Breast epithelium (tissue), 4 donors: ENCODE results near the gene JPH4. TPM values are rescaled to one million over a fixed set of nuclear protein-coding genes. Genes with fewer than 3 reads are reported as not detected.

ENCODE experiments used
- DNase-seq, 2 donors: peaks; one replicate each; pipeline ENCODE4 v3.0.0-alpha.2; 2019; ENCODE audit warnings: low spot score in 2 of 2
- H3K27ac ChIP-seq, 2 donors: fragments of 200-600 bp; sonication (generic) in 1 of 2; one replicate each; pipeline ENCODE4 v1.5.1; 2016 to 2019; ENCODE audit warnings: mild to moderate bottlenecking in 1 of 2
- H3K27me3 ChIP-seq, 2 donors: fragments of 200-600 bp; sonication (generic) in 1 of 2; one replicate each; pipeline versions ENCODE4 v1.5.1 to v1.6.0; 2017 to 2019; ENCODE audit warnings: control low read depth in 1 of 2, mild to moderate bottlenecking in 1 of 2
- H3K36me3 ChIP-seq: fragments of 200-600 bp; one replicate; pipeline ENCODE4 v1.5.1; 2019
- H3K4me1 ChIP-seq, 2 donors: fragments of 200-600 bp; sonication (generic); one replicate each; pipeline ENCODE4 v1.5.1; 2016 to 2019; ENCODE audit warnings: control low read depth in 1 of 2
- H3K4me3 ChIP-seq, 3 donors: fragments of 200-600 bp; sonication (generic); 1 replicate in 2 of 3; 2 replicates in 1 of 3; pipeline ENCODE4 v1.5.1; 2016 to 2019; ENCODE audit warnings: mild to moderate bottlenecking in 3 of 3, moderate library complexity in 2 of 3
- H3K9me3 ChIP-seq, 2 donors: fragments of 200-600 bp; sonication (generic) in 1 of 2; one replicate each; pipeline ENCODE4 v1.5.1; 2016 to 2019; ENCODE audit warnings: control low read depth in 1 of 2
- CTCF ChIP-seq, 3 donors: fragments of 450-650 bp; IDR thresholded peaks; one replicate each; pipeline ENCODE4 v1.5.1; 2016 to 2017; ENCODE audit warnings: antibody characterized with exemption in 3 of 3, mild to moderate bottlenecking in 3 of 3, moderate library complexity in 3 of 3
- POLR2A ChIP-seq: fragments of 450-650 bp; IDR thresholded peaks from one replicate; pipeline ENCODE4 v1.6.1; 2016; ENCODE audit warnings: antibody characterized with exemption, mild to moderate bottlenecking, moderate library complexity
- POLR2AphosphoS5 ChIP-seq, 3 donors: sonication (generic); formaldehyde crosslinking; IDR thresholded peaks; one replicate each; pipeline ENCODE4 v1.6.1; 2017; ENCODE audit warnings: antibody characterized with exemption in 3 of 3
- intact Hi-C: fragments of 100-400 bp; cut with DNase I; formaldehyde crosslinking; loops from one replicate; pipeline ENCODE4 v1.15.1; 2023; ENCODE audit warnings: low total_unique reads
- total RNA-seq, 3 donors: library from RNA; depleted of rRNA; stranded (reverse); fragments of >200 nt; gene quantifications; one replicate each; pipeline ENCODE4 v1.1.0, GENCODE V29; 2016

The JPH4 gene
- total RNA-seq, 3 donors from 2014 or later: 0.66 to 0.96 (median 0.73) TPM

GRCh38 chr14:23523229-23524016 lies 55.2 kb downstream of the JPH4 start:
- H3K36me3 ChIP-seq: no peaks in the 10 kb centered on the region
- intact Hi-C loops: no loop called here
- TF ChIP-seq POLR2AphosphoS5 (IDR thresholded peaks at IDR 0.05): no peak
- no peak for TF ChIP-seq CTCF (IDR thresholded peaks at IDR 0.05)
- TF ChIP-seq POLR2A: no peak
- no peaks in the 10 kb centered on the region for H3K9me3 ChIP-seq
- no peaks in the 10 kb centered on the region for H3K4me1 ChIP-seq
- H3K4me3 ChIP-seq: no peak overlapping the region
- no peak overlapping the region for H3K27ac ChIP-seq
- no peaks in the 10 kb centered on the region for H3K27me3 ChIP-seq
- no peak for DNase-seq

- Histone ChIP-seq H3K9me3 (no peaks in the 10 kb centered on the region), H3K4me1 (no peaks in the 10 kb centered on the region), H3K27me3 (no peaks in the 10 kb centered on the region), H3K27ac (no peak overlapping the region), H3K36me3 (no peaks in the 10 kb centered on the region), H3K4me3 (no peak overlapping the region)
- no peak for DNase-seq
- intact Hi-C loops: no loop called here
- no peak for TF ChIP-seq CTCF (IDR thresholded peaks at IDR 0.05)
- TF ChIP-seq POLR2AphosphoS5 (IDR thresholded peaks at IDR 0.05): no peak
- no peak for TF ChIP-seq POLR2A
Measured at GRCh38 chr14:23522643-23523198, 55.9 kb downstream of the JPH4 start.

- Histone ChIP-seq H3K27ac (no peak overlapping the region), H3K36me3 (no peaks in the 10 kb centered on the region), H3K4me1 (no peaks in the 10 kb centered on the region), H3K9me3 (no peaks in the 10 kb centered on the region), H3K27me3 (no peaks in the 10 kb centered on the region), H3K4me3 (no peak overlapping the region)
- no peak for DNase-seq
- TF ChIP-seq POLR2AphosphoS5 (IDR thresholded peaks at IDR 0.05): no peak
- TF ChIP-seq CTCF (IDR thresholded peaks at IDR 0.05): no peak
- no peak for TF ChIP-seq POLR2A
- intact Hi-C loops: no loop called here
Measured at GRCh38 chr14:23521785-23522640, 56.6 kb downstream of the JPH4 start.

GRCh38 chr14:23520899-23521533 lies 57.6 kb downstream of the JPH4 start:
- Histone ChIP-seq H3K4me1 (no peaks in the 10 kb centered on the region), H3K9me3 (no peaks in the 10 kb centered on the region), H3K4me3 (no peak overlapping the region), H3K36me3 (no peaks in the 10 kb centered on the region), H3K27me3 (no peaks in the 10 kb centered on the region), H3K27ac (no peak overlapping the region)
- DNase-seq: no peak
- no peak for TF ChIP-seq POLR2A
- TF ChIP-seq POLR2AphosphoS5 (IDR thresholded peaks at IDR 0.05): no peak
- TF ChIP-seq CTCF (IDR thresholded peaks at IDR 0.05): no peak
- intact Hi-C loops: no loop called here
